Stimulated activated CD8-positive, alpha-beta memory T cell treated with anti-CD3 and anti-CD28 coated beads, Interleukin-12 subunit alpha, Interleukin-12 subunit beta, amount 100 ng/mL, for 1 hour (primary cell): ENCODE results near the gene ART4.

Experiments used
- DNase-seq: peaks from one replicate; pipeline ENCODE4 v3.0.0-alpha.2; 2020; ENCODE audit warnings: low read depth

Gene ART4

GRCh38 chr12:14850929-14851663 lies 7.8 kb upstream of the ART4 start:
- DNase-seq = no peak

GRCh38 chr12:14849661-14850060 lies 6.3 kb upstream of the ART4 start:
- no peak for DNase-seq

DNA sequence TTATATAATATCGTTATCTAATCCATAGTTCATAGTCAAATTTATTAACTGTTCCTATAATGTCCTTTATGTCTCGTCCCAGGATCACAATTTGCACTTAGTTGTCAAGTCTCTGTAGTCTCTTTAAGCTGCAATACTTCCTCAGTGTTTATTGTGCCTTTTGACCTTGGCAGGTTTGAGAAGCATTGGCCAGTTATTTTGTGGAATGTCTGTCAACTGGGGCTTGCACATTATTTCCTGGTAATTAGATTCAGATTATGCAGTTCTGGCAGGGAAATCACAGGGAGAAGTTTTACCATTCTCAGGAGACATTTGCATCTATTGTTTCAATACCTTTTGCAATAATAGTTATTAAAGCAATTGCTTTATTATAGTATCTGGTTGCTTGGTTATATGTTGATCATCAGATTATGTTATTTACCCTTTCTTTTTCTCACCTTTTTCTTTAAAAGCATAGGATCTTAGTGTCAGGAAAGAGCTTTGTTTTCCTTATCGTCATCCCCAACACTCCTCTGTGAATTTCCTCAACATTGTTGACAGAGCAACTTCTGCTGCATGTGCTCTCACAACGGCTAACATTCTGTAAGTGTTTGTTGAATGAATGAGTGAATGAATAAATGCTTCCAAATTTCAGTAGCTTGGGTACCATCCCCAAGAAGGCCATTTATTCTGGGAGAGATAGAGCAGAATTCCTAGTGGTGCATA lies 3.7 kb upstream of the ART4 start:
- DNase-seq = no peak

DNA sequence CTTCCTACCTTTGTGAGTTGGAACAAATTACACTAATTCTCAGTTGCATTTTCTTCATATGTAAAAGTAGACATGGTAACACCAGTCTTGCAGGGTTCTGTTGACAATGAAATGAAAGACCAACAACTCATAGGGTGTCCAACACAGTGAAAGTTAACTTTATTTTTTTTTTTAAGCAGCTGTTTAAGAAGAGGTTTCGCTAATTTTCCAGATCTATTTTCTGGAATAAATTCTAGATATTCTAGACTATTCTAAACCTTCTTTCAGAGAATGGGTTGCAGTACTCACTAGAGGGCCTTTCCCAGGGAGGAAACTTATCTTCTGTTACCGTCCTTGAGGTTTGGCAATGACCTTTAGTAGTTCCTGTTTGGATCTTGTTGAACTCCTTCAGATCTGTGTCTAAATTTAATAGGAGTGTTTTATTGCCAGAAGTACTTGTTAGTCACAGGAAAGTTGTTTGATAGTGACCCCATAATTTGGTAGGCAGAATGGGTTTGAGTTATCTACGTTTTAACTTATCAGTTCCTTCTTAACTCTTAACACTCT lies 2.8 kb upstream of the ART4 start:
- no peak for DNase-seq

GRCh38 chr12:14845350-14845750 lies 2.0 kb upstream of the ART4 start:
- DNase-seq = peak; percentile 15

GRCh38 chr12:14844401-14844800 lies 1.1 kb upstream of the ART4 start:
- no peak for DNase-seq

DNA sequence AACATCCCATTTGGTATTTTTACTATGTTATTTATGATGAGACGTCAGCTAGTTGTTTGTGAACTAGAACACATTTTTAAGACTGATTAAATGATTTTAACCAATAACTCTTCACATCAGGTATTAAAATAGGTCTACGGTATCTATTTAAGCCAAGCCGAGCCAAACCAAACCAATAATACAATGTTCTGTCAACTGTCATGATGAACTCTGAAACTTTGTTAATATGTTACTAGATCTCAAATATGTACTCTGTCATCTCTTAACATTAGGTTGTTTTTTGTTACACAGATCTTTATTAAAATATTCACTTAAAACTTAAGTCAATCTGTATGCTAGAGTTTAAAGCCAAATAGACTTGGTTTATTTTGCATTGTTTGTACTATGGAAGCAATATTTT lies 1.0 kb downstream of the ART4 start:
- no peak for DNase-seq

GRCh38 chr12:14841761-14842160 lies 1.6 kb downstream of the ART4 start:
- DNase-seq = no peak

DNA sequence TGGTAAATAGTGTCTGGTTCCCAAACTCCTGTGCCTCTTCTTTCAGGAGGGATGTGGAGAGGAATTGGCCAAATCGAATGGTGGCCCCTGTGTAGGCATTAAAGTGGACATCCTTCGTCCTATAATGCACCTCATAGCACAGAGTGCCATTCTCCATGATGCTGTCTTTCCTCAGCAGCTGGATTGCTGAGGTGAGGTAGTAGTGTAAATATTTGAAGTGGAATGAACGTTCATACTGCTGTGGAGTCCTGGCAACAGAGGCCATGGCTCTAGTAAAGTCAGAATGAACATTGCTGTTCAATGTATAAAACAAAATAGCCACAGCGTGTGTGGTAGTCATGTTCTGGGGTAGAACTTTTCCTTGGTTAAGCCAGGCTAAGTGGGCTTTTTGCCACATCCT lies 2.7 kb downstream of the ART4 start:
- no peak for DNase-seq

DNA sequence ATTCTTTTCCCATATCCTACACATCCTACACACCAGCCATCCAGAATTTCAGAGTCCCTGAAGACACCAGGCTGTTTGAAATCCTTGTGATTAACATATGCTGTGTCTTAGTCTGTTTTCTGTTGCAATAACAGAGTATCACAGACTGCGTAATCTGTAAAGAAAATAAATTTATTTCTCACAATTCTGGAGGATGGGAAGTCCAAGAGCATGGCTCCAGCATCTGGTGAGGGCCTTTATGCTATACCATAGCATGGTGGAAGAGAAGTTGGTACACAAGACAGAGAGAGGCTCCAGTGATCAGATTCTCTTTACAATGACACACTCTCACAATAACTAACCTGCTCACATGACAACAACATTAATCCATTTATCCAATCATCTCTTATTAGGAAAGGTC lies 4.1 kb downstream of the ART4 start:
- DNase-seq = no peak

DNA sequence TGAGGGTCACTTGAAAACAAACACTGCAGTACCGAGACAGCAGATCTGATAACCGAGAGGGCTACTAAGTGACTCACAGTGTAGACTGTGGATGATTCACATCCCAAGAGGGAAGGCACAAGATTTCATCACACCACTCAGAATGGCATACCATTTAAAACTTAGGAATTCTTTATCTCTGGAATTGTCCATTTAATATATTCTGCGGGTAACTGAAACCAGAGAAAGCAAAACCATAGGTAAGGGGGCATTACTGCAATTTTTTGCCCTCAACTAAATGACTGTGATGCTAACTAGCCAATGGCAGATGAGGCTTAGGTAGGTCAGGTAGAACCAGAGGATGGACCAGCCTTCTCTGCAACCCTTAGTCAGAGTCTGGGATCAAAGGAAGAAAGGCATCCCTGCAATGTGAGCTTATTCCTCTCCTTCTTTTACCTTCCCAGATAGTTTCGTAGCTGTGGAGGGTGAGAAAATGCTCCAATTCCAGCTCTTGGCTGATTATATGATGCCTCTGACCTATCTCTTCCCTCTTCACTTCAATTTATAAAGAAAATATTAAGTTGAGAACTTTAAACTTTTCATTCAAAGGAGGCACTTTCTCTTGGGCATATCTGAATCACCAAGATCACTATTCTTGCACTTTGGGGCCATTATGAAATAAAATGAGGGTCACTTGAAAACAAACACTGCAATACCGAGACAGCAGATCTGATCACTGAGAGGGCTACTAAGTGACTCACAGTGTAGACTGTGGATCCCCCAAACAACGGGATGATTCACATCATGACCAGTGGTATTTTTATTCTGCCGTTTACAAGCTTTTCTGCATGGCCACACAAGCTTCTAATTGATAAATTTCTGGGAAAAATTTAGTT lies 6.8 kb downstream of the ART4 start:
- DNase-seq = no peak

DNA sequence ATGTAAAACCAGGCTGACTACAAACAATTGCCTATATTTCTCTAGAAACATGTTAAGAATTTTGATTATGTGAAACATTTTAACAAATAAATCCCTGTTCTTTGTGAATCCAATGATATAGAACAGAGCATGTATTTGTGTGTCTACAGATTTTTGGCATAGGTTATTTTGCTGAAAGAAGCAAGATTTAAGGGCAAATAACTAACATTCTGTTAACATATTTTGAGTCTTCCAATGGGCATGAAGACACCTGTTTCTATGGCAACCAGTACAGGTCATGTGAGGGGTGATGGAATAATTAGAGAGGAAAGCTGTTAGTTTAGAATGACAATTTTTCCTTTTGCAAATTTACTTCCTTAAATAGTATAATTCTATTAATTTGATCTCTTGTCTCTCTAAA lies 8.8 kb downstream of the ART4 start:
- no peak for DNase-seq

- DNase-seq = no peak
These were observed 9.4 kb downstream of the ART4 start for GRCh38 chr12:14833952-14834351.

DNA sequence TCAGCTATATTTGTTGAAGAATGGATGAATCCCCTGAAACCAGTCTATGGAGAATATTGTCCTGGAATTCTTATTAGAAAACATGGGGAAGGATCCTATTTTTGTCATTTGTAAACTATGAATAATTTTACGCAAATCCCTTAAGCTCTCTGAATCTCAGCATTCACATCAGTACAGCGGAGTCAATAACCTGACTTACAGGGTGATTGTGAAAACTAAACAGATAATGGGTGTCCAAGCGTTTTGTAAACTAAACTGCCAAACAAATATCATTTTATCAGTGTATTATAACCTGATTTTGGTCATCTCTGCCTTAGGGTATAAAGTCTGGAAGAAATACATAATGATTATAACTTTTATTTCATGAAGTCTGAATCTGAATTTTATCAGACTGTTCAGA lies 10.0 kb downstream of the ART4 start:
- no peak for DNase-seq

GRCh38 chr12:14828892-14829291 lies 14.4 kb downstream of the ART4 start:
- DNase-seq = no peak

DNA sequence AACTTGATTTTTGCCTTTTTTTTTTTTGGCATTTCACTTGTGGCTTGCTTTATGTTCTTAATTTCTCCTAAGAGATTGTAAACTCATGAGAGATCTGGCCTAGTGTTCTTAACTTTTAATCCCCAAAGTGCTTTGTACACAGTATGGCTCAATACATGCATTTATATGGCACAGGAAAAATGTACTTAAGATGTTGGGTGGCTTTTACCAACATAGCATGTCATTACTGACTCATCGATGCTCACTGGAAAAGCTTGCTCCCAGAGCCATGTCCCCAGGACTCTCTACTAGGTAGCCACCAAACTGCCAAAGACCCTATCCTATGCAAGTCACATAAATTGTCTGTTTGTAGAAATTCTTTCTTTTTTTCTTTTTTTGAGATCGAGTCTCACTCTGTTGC lies 16.3 kb downstream of the ART4 start:
- DNase-seq = no peak

DNA sequence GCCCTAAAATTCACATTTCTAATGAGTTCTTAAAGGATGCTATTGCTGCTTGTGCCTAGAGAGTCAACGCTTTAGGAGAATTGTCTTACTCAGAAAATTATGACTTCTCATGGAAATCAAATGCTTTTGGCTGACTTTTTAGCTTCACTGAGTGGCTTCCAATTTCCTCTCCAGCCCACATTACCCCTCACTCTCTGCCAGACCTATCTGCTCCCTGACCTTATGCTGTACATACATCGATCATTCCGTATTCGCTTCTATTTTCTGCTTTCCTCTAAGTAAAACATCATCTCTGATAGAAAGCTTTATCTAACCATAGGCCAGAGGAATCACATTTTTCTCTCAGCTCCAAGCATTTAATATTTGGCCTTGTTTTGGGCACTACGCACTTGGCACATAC lies 16.8 kb downstream of the ART4 start:
- DNase-seq = no peak

DNA sequence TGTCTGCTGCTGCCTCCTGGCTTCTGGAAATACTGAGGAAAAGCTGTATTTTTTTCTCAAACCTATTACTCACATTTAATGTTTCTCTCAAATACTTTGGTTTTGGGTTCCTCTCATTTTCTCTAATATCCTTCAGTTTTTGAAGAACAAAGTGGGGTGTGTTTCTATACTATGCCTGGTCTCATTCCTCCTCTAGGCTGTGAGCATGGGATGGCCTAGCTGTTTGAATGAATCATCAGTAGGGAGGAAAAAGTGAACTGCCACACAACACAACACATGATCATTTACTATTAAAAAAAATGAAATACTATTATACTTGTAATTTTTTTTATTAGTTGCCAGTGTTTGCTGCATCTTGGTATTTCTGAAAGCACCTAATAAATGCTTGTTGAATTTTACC lies 18.1 kb downstream of the ART4 start:
- no peak for DNase-seq

- DNase-seq = no peak
These were observed 19.2 kb downstream of the ART4 start for GRCh38 chr12:14824012-14824634.

DNA sequence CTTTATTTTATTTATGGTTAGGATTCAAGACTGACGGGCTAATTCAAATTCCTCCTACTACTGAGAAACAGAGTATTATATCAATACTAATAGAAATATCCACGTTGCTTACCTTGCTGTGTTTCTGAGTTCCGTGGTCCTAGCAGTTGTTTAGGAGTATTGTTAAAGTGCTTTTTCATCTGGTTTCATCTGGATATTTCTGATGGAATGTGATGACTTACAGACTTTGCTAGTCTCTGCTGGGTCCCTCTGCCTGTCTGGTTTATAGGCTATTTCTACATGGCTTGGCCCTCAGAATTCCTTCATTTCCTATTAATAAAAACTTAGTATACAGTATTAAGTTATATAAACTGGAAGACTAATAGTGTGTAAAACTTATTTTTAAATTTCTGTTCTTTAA lies 29.3 kb downstream of the ART4 start, which contains the start of gene SMCO3:
Gene SMCO3 (minus strand): TSS at position 169 of the 400 bp plus-strand sequence. CDS start 7,502 bp downstream, outside the sequence.
- no peak for DNase-seq

DNA sequence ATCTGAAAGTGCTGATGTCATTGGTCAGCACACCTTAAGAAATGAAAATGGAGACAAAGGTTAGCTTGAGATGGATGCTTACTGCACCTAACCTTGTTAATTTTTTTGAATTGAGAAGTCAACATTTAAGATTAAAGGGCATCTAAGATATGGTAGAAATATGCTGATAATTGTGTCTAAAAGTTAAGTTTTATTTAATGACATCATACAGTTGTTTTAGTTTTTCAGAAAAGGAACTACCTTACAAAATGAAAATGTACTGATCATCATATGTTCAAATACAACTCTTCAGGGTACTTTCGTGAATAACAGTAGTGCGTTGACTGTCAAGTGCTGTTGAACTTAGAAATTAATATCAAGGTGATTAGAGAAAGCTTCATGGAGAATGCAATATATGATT lies 31.8 kb downstream of the ART4 start:
- DNase-seq = no peak

GRCh38 chr12:14810953-14811483 lies 32.3 kb downstream of the ART4 start:
- no peak for DNase-seq
